ENCODE data around the gene CASTOR1. TPM values are rescaled to one million over a fixed set of nuclear protein-coding genes. Genes with fewer than 3 reads are reported as not detected.

The CASTOR1 gene
- total and polyA plus RNA-seq, 4 donors: 12.6 to 26.5 (median 15.3) TPM

- Histone ChIP-seq H3K9ac (ENCODE audit: insufficient read depth in 1 of 2, low read length in 2 of 2) (no peak overlapping the region), H3K27ac (ENCODE audit: low read depth in 1 of 2, low read length in 1 of 2) (no peak overlapping the region), H3K4me3 (no peak overlapping the region), H3K9me3 (ENCODE audit: control insufficient read depth in 4 of 4, insufficient read depth in 3 of 4, low read length in 3 of 4) (no peaks in the 10 kb centered on the region), H3K36me3 (ENCODE audit: control insufficient read depth in 4 of 4, insufficient read depth in 4 of 4, low read length in 4 of 4) (peaks cover 0 to 10% (median 4%) of the 10 kb centered on the region in 4 donors), H3K4me1 (ENCODE audit: control insufficient read depth in 5 of 5, insufficient read depth in 5 of 5, low read length in 5 of 5) (peaks cover 0 to 7% (median 0%) of the 10 kb centered on the region in 5 donors), H3K27me3 (ENCODE audit: control insufficient read depth in 3 of 3, insufficient read depth in 3 of 3, low read length in 2 of 3) (no peaks in the 10 kb centered on the region)
- no peak for TF ChIP-seq CTCF (IDR thresholded peaks at IDR 0.05; ENCODE audit: control extremely low read depth, extremely low read depth)
- WGBS, 2 donors: 83 to 90% methylated on average over 8 of the region's 8 CpGs
- DNase-seq (no peak), ATAC-seq (ENCODE audit: insufficient read depth, low FRiP score) (no peak)
Observed at GRCh38 chr22:30280505-30280904, 8.8 kb downstream of the CASTOR1 start.

- Histone ChIP-seq H3K27me3 (ENCODE audit: control insufficient read depth in 3 of 3, insufficient read depth in 3 of 3, low read length in 2 of 3) (no peaks in the 10 kb centered on the region), H3K36me3 (ENCODE audit: control insufficient read depth in 4 of 4, insufficient read depth in 4 of 4, low read length in 4 of 4) (peaks cover 0 to 8% (median 1%) of the 10 kb centered on the region in 4 donors), H3K4me1 (ENCODE audit: control insufficient read depth in 5 of 5, insufficient read depth in 5 of 5, low read length in 5 of 5) (peaks cover 0 to 7% (median 0%) of the 10 kb centered on the region in 5 donors), H3K4me3 (no peak overlapping the region), H3K9me3 (ENCODE audit: control insufficient read depth in 4 of 4, insufficient read depth in 3 of 4, low read length in 3 of 4) (no peaks in the 10 kb centered on the region), H3K9ac (ENCODE audit: insufficient read depth in 1 of 2, low read length in 2 of 2) (no peak overlapping the region), H3K27ac (ENCODE audit: low read depth in 1 of 2, low read length in 1 of 2) (no peak overlapping the region)
- 88 to 96% methylated on average over 5 of the region's 5 CpGs for WGBS, 2 donors
- DNase-seq: no peak
- ATAC-seq (ENCODE audit: insufficient read depth, low FRiP score): no peak
- TF ChIP-seq CTCF (IDR thresholded peaks at IDR 0.05; ENCODE audit: control extremely low read depth, extremely low read depth): no peak
Observed at GRCh38 chr22:30279932-30280331, 9.4 kb downstream of the CASTOR1 start.

DNA sequence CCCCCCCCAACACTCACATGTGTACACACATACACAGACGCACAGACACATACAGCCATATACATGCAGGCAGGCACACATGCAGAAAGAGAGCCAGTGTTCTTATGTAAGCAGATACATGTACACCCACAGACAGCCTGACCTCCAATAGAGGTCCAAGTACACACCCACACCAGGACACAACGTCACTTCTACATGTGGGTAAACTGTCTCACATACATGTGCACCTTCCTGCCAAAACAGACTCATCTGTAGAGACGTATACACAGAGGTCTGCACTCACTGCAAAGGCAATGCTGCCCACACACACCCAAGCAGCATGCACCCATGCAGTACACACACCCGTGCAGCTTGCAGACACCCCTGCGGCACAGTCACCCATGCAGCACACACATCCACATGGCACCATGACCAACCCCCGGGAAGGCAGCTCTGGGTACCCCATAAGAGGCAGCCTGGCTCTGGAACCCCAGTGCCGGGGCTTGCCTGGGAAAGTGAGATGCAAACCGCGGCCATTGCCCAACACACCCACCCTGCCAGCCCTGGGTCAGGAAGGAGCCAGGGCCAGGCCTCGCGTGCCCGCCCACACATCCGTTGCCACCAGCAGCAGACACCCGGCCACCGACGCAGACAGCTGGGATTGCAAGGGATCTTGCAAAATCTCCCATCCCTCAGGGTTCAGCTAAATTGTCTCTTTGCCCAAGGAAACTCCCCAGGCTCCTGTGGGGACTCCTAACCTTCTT is 10.1 kb downstream of the CASTOR1 start:
- no peak for TF ChIP-seq CTCF (IDR thresholded peaks at IDR 0.05; ENCODE audit: control extremely low read depth, extremely low read depth)
- ATAC-seq (ENCODE audit: insufficient read depth, low FRiP score) (peak; percentile 31), DNase-seq (no peak)

More for the DNA sequence above, 10.1 kb downstream of the CASTOR1 start:
- H3K4me3 ChIP-seq: no peak overlapping the region
- WGBS, 2 donors: 26 to 50% methylated on average over 16 of the region's 16 CpGs
- no peaks in the 10 kb centered on the region for H3K27me3 ChIP-seq (ENCODE audit: control insufficient read depth in 3 of 3, insufficient read depth in 3 of 3, low read length in 2 of 3)
- no peak overlapping the region for H3K27ac ChIP-seq (ENCODE audit: low read depth in 1 of 2, low read length in 1 of 2)
- peaks cover 0 to 2% (median 0%) of the 10 kb centered on the region in 4 donors for H3K36me3 ChIP-seq (ENCODE audit: control insufficient read depth in 4 of 4, insufficient read depth in 4 of 4, low read length in 4 of 4)
- peaks cover 0 to 7% (median 0%) of the 10 kb centered on the region in 5 donors for H3K4me1 ChIP-seq (ENCODE audit: control insufficient read depth in 5 of 5, insufficient read depth in 5 of 5, low read length in 5 of 5)
- H3K9ac ChIP-seq (ENCODE audit: insufficient read depth in 1 of 2, low read length in 2 of 2): no peak overlapping the region
- no peaks in the 10 kb centered on the region for H3K9me3 ChIP-seq (ENCODE audit: control insufficient read depth in 4 of 4, insufficient read depth in 3 of 4, low read length in 3 of 4)
